GM12878 (cell line): ENCODE measurements around the gene IRF2. TPM values are rescaled to one million over a fixed set of nuclear protein-coding genes. Genes with fewer than 3 reads are reported as not detected.

Experiments used
- ATAC-seq: fragments of 200-7000 bp; cut with Tn5 transposase; 3 replicates; pipeline ENCODE4 v1.9.1; 2020; ENCODE audit warnings: mild to moderate bottlenecking, moderate library complexity
- BruUV-seq: library from RNA; stranded (reverse); fragments of 400-500 nt; replicated peaks from 2 replicates; lab custom pipeline; 2021; lab: Mats Ljungman, UMichigan
- CTCF ChIA-PET: fragments of 300-600 bp; sonication (Branson Sonifier 250); formaldehyde crosslinking; extraction: SDS; loops from one replicate; lab custom pipeline; 2021; ENCODE audit warnings: inconsistent platforms; lab: Yijun Ruan, JAX
- POLR2A ChIA-PET: fragments of 350-600 bp; formaldehyde crosslinking; extraction: SDS; loops from one replicate; lab custom pipeline; 2021; ENCODE audit warnings: inconsistent platforms; lab: Charles Lee
- RAD21 ChIA-PET: fragments of 300-600 bp; sonication (Branson Sonifier 250); formaldehyde crosslinking; loops from one replicate; lab custom pipeline; 2023; ENCODE audit warnings: antibody characterized with exemption; ENCODE audit not compliant: unreplicated experiment; lab: Charles Lee
- SMC1A ChIA-PET: fragments of 300-600 bp; sonication (Branson Sonifier 250); formaldehyde crosslinking; loops from one replicate; lab custom pipeline; 2023; ENCODE audit not compliant: unreplicated experiment, uncharacterized antibody; lab: Charles Lee
- DNase-seq: peaks from one replicate; pipeline ENCODE4 v3.0.0-alpha.2; 2011; ENCODE audit warnings: low read depth, low spot score
- FAIRE-seq: peaks from 3 replicates; lab custom pipeline; 2011; peaks lifted over from hg19 to GRCh38; lab: Jason Lieb, UNC
- H2AFZ ChIP-seq: 2 replicates; pipeline ENCODE4 v1.6.0; 2011; ENCODE audit warnings: low read depth, low read length, control low read depth; ENCODE audit not compliant: control insufficient read depth
- H3K27ac ChIP-seq: 2 replicates; pipeline ENCODE4 v1.5.1; 2011; ENCODE audit warnings: control low read depth; ENCODE audit not compliant: control insufficient read depth, insufficient read depth
- H3K27me3 ChIP-seq, 2 experiments: replicated peaks in 1 of 2; 2 replicates each; pipeline versions ENCODE4 v1.6.0 to v1.6.1; 2011; ENCODE audit warnings: low read length in 1 of 2; ENCODE audit not compliant: control insufficient read depth in 2 of 2, insufficient read depth in 2 of 2
- H3K36me3 ChIP-seq, 2 experiments: 2 replicates each; pipeline ENCODE4 v1.5.1; 2011; ENCODE audit warnings: low read length in 1 of 2; ENCODE audit not compliant: control insufficient read depth in 2 of 2, insufficient read depth in 2 of 2
- H3K4me1 ChIP-seq: 2 replicates; pipeline ENCODE4 v1.6.1; 2011; ENCODE audit warnings: mild to moderate bottlenecking, low read length, moderate library complexity, mixed read lengths; ENCODE audit not compliant: control insufficient read depth, insufficient read depth
- H3K4me2 ChIP-seq: 2 replicates; pipeline ENCODE4 v1.6.0; 2011; ENCODE audit warnings: control low read depth; ENCODE audit not compliant: control insufficient read depth, insufficient read depth
- H3K4me3 ChIP-seq: fragments of 200-600 bp; sonication (generic); 2 replicates; pipeline ENCODE4 v1.5.1; 2016
- H3K79me2 ChIP-seq: 2 replicates; pipeline ENCODE4 v1.6.0; 2011; ENCODE audit warnings: low read length; ENCODE audit not compliant: control insufficient read depth, insufficient read depth
- H3K9ac ChIP-seq: 2 replicates; pipeline ENCODE4 v1.8.0; 2011; ENCODE audit warnings: low read length, control low read depth, mixed read lengths; ENCODE audit not compliant: control insufficient read depth, insufficient read depth
- H3K9me3 ChIP-seq: replicated peaks from 3 replicates; pipeline ENCODE4 v1.5.1; 2011; ENCODE audit warnings: mild to moderate bottlenecking, low read length; ENCODE audit not compliant: control insufficient read depth, insufficient read depth
- H4K20me1 ChIP-seq: 2 replicates; pipeline ENCODE4 v1.6.0; 2011; ENCODE audit not compliant: control insufficient read depth, insufficient read depth
- CBFB ChIP-seq: IDR thresholded peaks from 2 replicates; pipeline ENCODE4 v1.6.1; 2016; ENCODE audit warnings: antibody characterized with exemption, low read depth
- CEBPB ChIP-seq, 2 experiments: fragments of 150-350 bp in 1 of 2; IDR thresholded peaks; 2 replicates each; pipeline ENCODE4 v1.6.1; 2012 to 2014; ENCODE audit warnings: low read depth in 2 of 2, low read length in 2 of 2, borderline replicate concordance in 1 of 2, inconsistent platforms in 1 of 2
- CTCF ChIP-seq, 3 experiments: IDR thresholded peaks in 2 of 3; conservative IDR thresholded peaks in 1 of 3; 2 replicates each; pipeline ENCODE4 v1.5.1; 2011; ENCODE audit warnings: low read depth in 3 of 3, low read length in 3 of 3, mild to moderate bottlenecking in 3 of 3, control low read depth in 2 of 3, moderate library complexity in 2 of 3, inconsistent platforms in 1 of 3, mixed read lengths in 1 of 3; ENCODE audit not compliant: control insufficient read depth in 2 of 3, insufficient read depth in 1 of 3; ENCODE audit errors: extremely low read depth in 1 of 3
- EED ChIP-seq: sonication (generic); IDR thresholded peaks from 2 replicates; pipeline ENCODE4 v1.6.1; 2016; ENCODE audit warnings: antibody characterized with exemption, low read depth
- EZH2 ChIP-seq: IDR thresholded peaks from 2 replicates; pipeline ENCODE4 v1.6.1; 2012; ENCODE audit warnings: low read depth, mild to moderate bottlenecking, control low read depth, inconsistent platforms, low read length, borderline replicate concordance; ENCODE audit not compliant: control insufficient read depth
- GABPA ChIP-seq: IDR thresholded peaks from 2 replicates; pipeline ENCODE4 v1.6.1; 2014; ENCODE audit warnings: antibody characterized with exemption, low read depth, mild to moderate bottlenecking, inconsistent platforms
- IRF4 ChIP-seq: IDR thresholded peaks from 2 replicates; pipeline ENCODE4 v1.6.1; 2011; ENCODE audit warnings: low read depth, low read length
- KAT2A ChIP-seq: conservative IDR thresholded peaks from 2 replicates; pipeline ENCODE4 v1.6.1; 2011; ENCODE audit warnings: low read depth, low read length; ENCODE audit not compliant: control insufficient read depth
- MAX ChIP-seq: IDR thresholded peaks from 2 replicates; pipeline ENCODE4 v1.6.1; 2012; ENCODE audit warnings: low read depth, low read length, improper control_type of control experiment
- NR2F1 ChIP-seq: fragments of 450-650 bp; conservative IDR thresholded peaks from 2 replicates; pipeline ENCODE4 v1.6.1; 2017; ENCODE audit warnings: mild to moderate bottlenecking
- PAX5 ChIP-seq: IDR thresholded peaks from 2 replicates; pipeline ENCODE4 v1.6.1; 2011; ENCODE audit warnings: low read depth, low read length, borderline replicate concordance
- POLR2A ChIP-seq: IDR thresholded peaks from 2 replicates; pipeline ENCODE4 v1.6.1; 2011; ENCODE audit warnings: low read depth, mild to moderate bottlenecking, low read length
- POLR2AphosphoS5 ChIP-seq: IDR thresholded peaks from 2 replicates; pipeline ENCODE4 v1.6.1; 2011; ENCODE audit warnings: mild to moderate bottlenecking, low read length, inconsistent platforms
- RCOR1 ChIP-seq: conservative IDR thresholded peaks from 2 replicates; pipeline ENCODE4 v1.6.1; 2012; ENCODE audit warnings: low read depth, low read length, improper control_type of control experiment
- SREBF2 ChIP-seq: IDR thresholded peaks from 2 replicates; pipeline ENCODE4 v1.6.1; 2012; ENCODE audit warnings: mild to moderate bottlenecking, low read length
- STAT3 ChIP-seq: IDR thresholded peaks from 2 replicates; pipeline ENCODE4 v1.6.1; 2011; ENCODE audit warnings: low read depth, low read length, improper control_type of control experiment
- TARDBP ChIP-seq: IDR thresholded peaks from 2 replicates; pipeline ENCODE4 v1.6.1; 2016; ENCODE audit warnings: borderline replicate concordance
- YY1 ChIP-seq: IDR thresholded peaks from 2 replicates; pipeline ENCODE4 v1.6.1; 2011; ENCODE audit warnings: low read depth, mild to moderate bottlenecking, low read length
- ZNF384 ChIP-seq: IDR thresholded peaks from 2 replicates; pipeline ENCODE4 v1.6.1; 2012; ENCODE audit warnings: low read depth, mild to moderate bottlenecking, low read length, improper control_type of control experiment, borderline replicate concordance
- WGBS: methylation state at CpG from one replicate; pipeline ENCODE4 v1.1.6; 2016; ENCODE audit warnings: low lambda C conversion rate; ENCODE audit not compliant: insufficient replicate concordance, insufficient coverage; ENCODE audit errors: missing lambda C conversion rate; 5-methylcytosine and 5-hydroxymethylcytosine counted together
- in situ Hi-C: fragments of 300-500 bp; cut with MboI; formaldehyde crosslinking; loops from 9 replicates; pipeline ENCODE4 v1.14.3; 2018; ENCODE audit warnings: mixed read lengths
- intact Hi-C: fragments of 100-400 bp; cut with micrococcal nuclease; formaldehyde crosslinking; loops from one replicate; pipeline ENCODE4 v1.14.2; 2022; ENCODE audit not compliant: unreplicated experiment
- polyA plus RNA-seq, 11 experiments: library from polyadenylated mRNA; depleted of rRNA in 4 of 11; unstranded in 6 of 11; stranded (reverse) in 5 of 11; fragments of >200 nt; fragmentation: Nextera tagmentation in 4 of 11; fragmentation: Illumina TruSeq in 1 of 11; extraction: Ambion mirVana in 4 of 11; extraction: Trizol in 1 of 11; gene quantifications; 1 replicate in 1 of 11; 2 replicates in 10 of 11; pipeline versions ENCODE4 v1.2.1 to v1.2.3, GENCODE V29; 2011 to 2016; ENCODE audit warnings: inconsistent platforms in 2 of 11, missing spikeins in 2 of 11, low read depth in 1 of 11
- total RNA-seq, 4 experiments: library from RNA; depleted of rRNA in 3 of 4; stranded (reverse); fragments of >200 nt in 3 of 4; fragmentation: Illumina TruSeq in 1 of 4; extraction: Trizol in 1 of 4; gene quantifications; 2 replicates each; pipeline versions ENCODE4 v1.2.1 to v1.2.3, GENCODE V29; 2013 to 2021
- TF ChIP-seq, protein P1 (sequence below): IDR thresholded peaks from 2 replicates; pipeline ENCODE4 v1.6.1; 2012; ENCODE audit warnings: low read depth, low read length, improper control_type of control experiment

IRF2 gene
- total and polyA plus RNA-seq, 10 of the 15 experiments (the other 5 are each of a cell fraction or from before 2014, with no cell fraction given): 45.1 to 99.3 (median 58.9) TPM

- TF ChIP-seq KAT2A (no peak), TARDBP (no peak), CTCF (IDR thresholded peaks at IDR 0.05 in 2 of 3, conservative IDR thresholded peaks at IDR 0.05 in 1 of 3; ENCODE audit: control insufficient read depth in 2 of 3, extremely low read depth in 1 of 3, insufficient read depth in 1 of 3, low read depth in 3 of 3, low read length in 3 of 3) (no peak), RCOR1 (0 out of 2 replicates have a peak, but pooled peaks have one; percentile 6), MAX (peak; percentile 82), IRF4 (no peak), ZNF384 (no peak), CBFB (no peak), POLR2A (peak; percentile 55), EED (peak; percentile 33; the same call in 1 of the 2 replicates)
These were observed 129.3 kb downstream of the IRF2 start (continued) for GRCh38 chr4:184344899-184345572.

DNA sequence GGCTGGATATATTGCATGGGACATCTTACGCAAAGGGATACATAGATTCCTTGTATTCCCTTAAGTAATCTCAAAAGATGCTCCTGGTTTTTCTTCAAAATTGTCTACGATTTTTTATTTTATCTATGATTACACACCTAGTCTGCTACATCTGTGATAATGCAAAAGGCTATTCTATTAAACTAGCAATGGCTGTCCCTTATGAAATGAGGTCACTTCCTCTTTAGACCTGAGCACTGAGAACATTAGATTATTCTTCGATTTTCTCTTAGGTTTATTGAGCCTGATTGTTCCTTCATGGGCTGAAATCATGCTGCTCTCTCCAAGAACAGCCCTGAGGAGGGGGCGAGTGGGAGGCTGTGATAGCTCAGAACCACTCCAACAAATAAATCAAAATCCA lies 129.9 kb downstream of the IRF2 start:
- H3K9me3 ChIP-seq: no peaks in the 10 kb centered on the region
- no peak for DNase-seq
- TF ChIP-seq NR2F1 (no peak), EZH2 (no peak), PAX5 (no peak), GABPA (no peak), YY1 (no peak; the same call in 1 of the 2 replicates), SREBF2 (no peak), POLR2AphosphoS5 (no peak), STAT3 (no peak), CEBPB (IDR thresholded peaks at IDR 0.05; ENCODE audit: borderline replicate concordance in 1 of 2, low read depth in 2 of 2, low read length in 2 of 2) (no peak)
- TF ChIP-seq, protein P1, sequence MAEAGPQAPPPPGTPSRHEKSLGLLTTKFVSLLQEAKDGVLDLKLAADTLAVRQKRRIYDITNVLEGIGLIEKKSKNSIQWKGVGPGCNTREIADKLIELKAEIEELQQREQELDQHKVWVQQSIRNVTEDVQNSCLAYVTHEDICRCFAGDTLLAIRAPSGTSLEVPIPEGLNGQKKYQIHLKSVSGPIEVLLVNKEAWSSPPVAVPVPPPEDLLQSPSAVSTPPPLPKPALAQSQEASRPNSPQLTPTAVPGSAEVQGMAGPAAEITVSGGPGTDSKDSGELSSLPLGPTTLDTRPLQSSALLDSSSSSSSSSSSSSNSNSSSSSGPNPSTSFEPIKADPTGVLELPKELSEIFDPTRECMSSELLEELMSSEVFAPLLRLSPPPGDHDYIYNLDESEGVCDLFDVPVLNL: no peak

More for the DNA sequence above, 129.9 kb downstream of the IRF2 start:
- 61% methylated on average over 4 of the region's 4 CpGs for WGBS
- Histone ChIP-seq H4K20me1 (no peaks in the 10 kb centered on the region), H3K79me2 (peaks cover 62% of the 10 kb centered on the region), H3K4me3 (peak overlapping the region; percentile 55), H3K36me3 (peaks cover 0 to 11% of the 10 kb centered on the region in 2 experiments; a peak in 3 of 4 replicates), H3K9ac (peak overlapping the region; percentile 80), H3K4me1 (peaks cover 60% of the 10 kb centered on the region), H3K27ac (peak overlapping the region; percentile 86), H3K27me3 (no peaks in the 10 kb centered on the region), H2AFZ (peak overlapping the region; percentile 2; the same call in 1 of the 2 replicates), H3K4me2 (peak overlapping the region; percentile 87)
- ChIA-PET CTCF (interaction anchor here (0.9 to 13.5 kb wide), 12 partner anchors 9 to 188 kb away, joined by 3 to 166 read pairs (median 9); no protein-coding TSS in a partner anchor), RAD21 (interaction anchor here (0.9 to 14.9 kb wide), 15 partner anchors 9 to 305 kb away, joined by 3 to 419 read pairs (median 31); partner anchors contain the start of genes CASP3, IRF2 and PRIMPOL), POLR2A (interaction anchor here (0.7 to 16.9 kb wide), 12 partner anchors 7 to 77 kb away, joined by 3 to 445 read pairs (median 4); no protein-coding TSS in a partner anchor), SMC1A (interaction anchor here (0.6 to 17.5 kb wide), 13 partner anchors 9 to 190 kb away, joined by 3 to 411 read pairs (median 19); no protein-coding TSS in a partner anchor)
- intact Hi-C loops (no loop called here), in situ Hi-C loops (no loop called here)
- peak; percentile 31 for ATAC-seq
- FAIRE-seq: no peak
- no TSS peak for BruUV-seq
